OCI-LY7 (cell line): Measurements from ENCODE around the gene TSPAN9.

ENCODE experiments used
- EZH2phosphoT487 ChIP-seq: fragments of 200-600 bp; sonication (generic); IDR thresholded peaks from 2 replicates; pipeline ENCODE4 v1.6.1; 2018; ENCODE audit warnings: low read depth, borderline replicate concordance, mild to moderate bottlenecking, mixed run types, antibody characterized with exemption, low read length, moderate library complexity, mixed read lengths
- TF ChIP-seq, protein P1 (sequence below): fragments of 200-600 bp; sonication (generic); conservative IDR thresholded peaks from 2 replicates; pipeline ENCODE4 v1.5.1; 2014; ENCODE audit warnings: mild to moderate bottlenecking, antibody characterized with exemption, low read length, moderate library complexity, mixed read lengths

DNA sequence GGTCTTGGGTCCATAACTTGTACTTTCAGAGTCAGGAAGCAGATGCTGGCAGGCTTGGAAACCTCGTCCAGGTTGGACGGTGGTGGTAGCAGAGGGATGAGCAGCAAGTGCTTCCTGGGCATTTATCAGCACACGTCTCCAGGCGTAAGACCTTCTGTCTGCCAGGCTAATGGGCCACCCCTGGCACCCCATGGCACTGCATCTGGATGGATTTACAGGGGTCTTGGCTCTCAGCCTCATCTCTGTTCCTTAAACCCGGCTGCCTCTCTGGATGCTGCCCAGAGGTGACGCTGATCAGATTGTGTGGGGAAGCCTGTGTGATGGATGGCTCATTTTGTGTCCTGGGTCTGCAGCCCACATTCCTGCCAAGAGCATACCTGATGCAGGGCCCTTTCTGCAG is 145.1 kb downstream of the TSPAN9 start:
- TF ChIP-seq, protein P1, sequence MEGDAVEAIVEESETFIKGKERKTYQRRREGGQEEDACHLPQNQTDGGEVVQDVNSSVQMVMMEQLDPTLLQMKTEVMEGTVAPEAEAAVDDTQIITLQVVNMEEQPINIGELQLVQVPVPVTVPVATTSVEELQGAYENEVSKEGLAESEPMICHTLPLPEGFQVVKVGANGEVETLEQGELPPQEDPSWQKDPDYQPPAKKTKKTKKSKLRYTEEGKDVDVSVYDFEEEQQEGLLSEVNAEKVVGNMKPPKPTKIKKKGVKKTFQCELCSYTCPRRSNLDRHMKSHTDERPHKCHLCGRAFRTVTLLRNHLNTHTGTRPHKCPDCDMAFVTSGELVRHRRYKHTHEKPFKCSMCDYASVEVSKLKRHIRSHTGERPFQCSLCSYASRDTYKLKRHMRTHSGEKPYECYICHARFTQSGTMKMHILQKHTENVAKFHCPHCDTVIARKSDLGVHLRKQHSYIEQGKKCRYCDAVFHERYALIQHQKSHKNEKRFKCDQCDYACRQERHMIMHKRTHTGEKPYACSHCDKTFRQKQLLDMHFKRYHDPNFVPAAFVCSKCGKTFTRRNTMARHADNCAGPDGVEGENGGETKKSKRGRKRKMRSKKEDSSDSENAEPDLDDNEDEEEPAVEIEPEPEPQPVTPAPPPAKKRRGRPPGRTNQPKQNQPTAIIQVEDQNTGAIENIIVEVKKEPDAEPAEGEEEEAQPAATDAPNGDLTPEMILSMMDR, result no peak
- no peak for TF ChIP-seq EZH2phosphoT487
